Mesendoderm (in vitro differentiated cells): Measurements from ENCODE around the gene RIC1.

Experiments used
- DNase-seq: peaks from one replicate; pipeline ENCODE4 v3.0.0; 2013
- H2AK5ac ChIP-seq: 2 replicates; pipeline ENCODE4 v1.6.1; 2013; ENCODE audit warnings: low read length, inconsistent platforms
- H2BK120ac ChIP-seq: 2 replicates; pipeline ENCODE4 v1.6.1; 2013; ENCODE audit warnings: low read depth, mild to moderate bottlenecking, low read length, moderate library complexity, mixed read lengths
- H2BK15ac ChIP-seq: replicated peaks from 2 replicates; pipeline ENCODE4 v1.6.1; 2013; ENCODE audit warnings: low read depth, mild to moderate bottlenecking, moderate library complexity
- H2BK5ac ChIP-seq: 2 replicates; pipeline ENCODE4 v1.6.1; 2013; ENCODE audit warnings: low read length, inconsistent platforms
- H3K18ac ChIP-seq: 2 replicates; pipeline ENCODE4 v1.6.1; 2013; ENCODE audit warnings: mild to moderate bottlenecking, low read length, mixed read lengths
- H3K23ac ChIP-seq: one replicate; pipeline ENCODE4 v1.6.1; 2013; ENCODE audit warnings: low read length
- H3K27ac ChIP-seq: 2 replicates; pipeline ENCODE4 v1.5.1; 2013; ENCODE audit warnings: low read depth, mild to moderate bottlenecking, inconsistent platforms, low read length, moderate library complexity
- H3K27me3 ChIP-seq: 2 replicates; pipeline ENCODE4 v1.6.1; 2013; ENCODE audit warnings: low read length, control low read depth, mild to moderate bottlenecking, inconsistent platforms; ENCODE audit not compliant: insufficient read depth, poor library complexity
- H3K36me3 ChIP-seq: 2 replicates; pipeline ENCODE4 v1.6.1; 2013; ENCODE audit warnings: low read length, inconsistent platforms; ENCODE audit not compliant: control insufficient read depth, insufficient read depth
- H3K4ac ChIP-seq: one replicate; pipeline ENCODE4 v1.6.1; 2013; ENCODE audit warnings: low read depth, mild to moderate bottlenecking, low read length, moderate library complexity
- H3K4me1 ChIP-seq: 2 replicates; pipeline ENCODE4 v1.6.1; 2013; ENCODE audit warnings: low read depth, low read length, inconsistent platforms; ENCODE audit not compliant: control insufficient read depth
- H3K4me2 ChIP-seq: 2 replicates; pipeline ENCODE4 v1.6.1; 2013; ENCODE audit warnings: low read length
- H3K4me3 ChIP-seq: 2 replicates; pipeline ENCODE4 v1.5.1; 2013; ENCODE audit warnings: mild to moderate bottlenecking, low read length
- H3K56ac ChIP-seq: one replicate; pipeline ENCODE4 v1.6.1; 2013; ENCODE audit warnings: low read length
- H3K79me1 ChIP-seq: 2 replicates; pipeline ENCODE4 v1.6.1; 2013; ENCODE audit warnings: low read length, inconsistent platforms
- H3K79me2 ChIP-seq: 2 replicates; pipeline ENCODE4 v1.6.1; 2013; ENCODE audit warnings: mild to moderate bottlenecking, low read length; ENCODE audit not compliant: control insufficient read depth, insufficient read depth
- H3K9ac ChIP-seq: 2 replicates; pipeline ENCODE4 v1.6.1; 2013; ENCODE audit warnings: low read length, inconsistent platforms
- H4K5ac ChIP-seq: one replicate; pipeline ENCODE4 v1.6.1; 2013; ENCODE audit warnings: low read length
- H4K8ac ChIP-seq: one replicate; pipeline ENCODE4 v1.6.1; 2013; ENCODE audit warnings: low read depth, mild to moderate bottlenecking, control low read depth, low read length, moderate library complexity
- WGBS: extraction: QIAGEN DNeasy Blood & Tissue Kit; methylation state at CpG from one replicate; pipeline ENCODE4 v1.1.7; 2013; ENCODE audit warnings: low lambda C conversion rate, missing lambda C conversion rate; ENCODE audit not compliant: insufficient coverage; ENCODE audit errors: extremely low coverage; 5-methylcytosine and 5-hydroxymethylcytosine counted together

RIC1 gene

GRCh38 chr9:5790923-5791322 is 162.0 kb downstream of the RIC1 start:
- Histone ChIP-seq H3K36me3 (no peaks in the 10 kb centered on the region), H3K79me2 (no peaks in the 10 kb centered on the region), H3K23ac (no peak overlapping the region), H2AK5ac (no peak overlapping the region), H3K4me1 (no peaks in the 10 kb centered on the region), H3K4ac (no peak overlapping the region), H3K4me3 (no peak overlapping the region), H3K27ac (no peak overlapping the region), H3K4me2 (no peak overlapping the region), H2BK15ac (no peak overlapping the region), H3K56ac (no peak overlapping the region), H3K18ac (no peak overlapping the region), H3K27me3 (no peaks in the 10 kb centered on the region), H4K5ac (no peak overlapping the region), H2BK5ac (no peak overlapping the region), H4K8ac (no peak overlapping the region), H3K79me1 (no peaks in the 10 kb centered on the region), H3K9ac (no peak overlapping the region), H2BK120ac (no peak overlapping the region)
- WGBS: no CpG with 5 or more reads among the region's 1 CpG
- DNase-seq: no peak

GRCh38 chr9:5791870-5792269 is 163.0 kb downstream of the RIC1 start:
- H2AK5ac ChIP-seq: no peak overlapping the region
- no peak overlapping the region for H3K4ac ChIP-seq
- H3K4me3 ChIP-seq: no peak overlapping the region
- no peaks in the 10 kb centered on the region for H3K36me3 ChIP-seq
- no peak for DNase-seq
- no peaks in the 10 kb centered on the region for H3K27me3 ChIP-seq
- no peak overlapping the region for H3K18ac ChIP-seq
- H4K8ac ChIP-seq: no peak overlapping the region
- no CpG with 5 or more reads among the region's 3 CpGs for WGBS
- no peak overlapping the region for H3K23ac ChIP-seq
- no peaks in the 10 kb centered on the region for H3K79me1 ChIP-seq
- no peak overlapping the region for H3K9ac ChIP-seq
- H2BK120ac ChIP-seq: no peak overlapping the region
- H3K56ac ChIP-seq: no peak overlapping the region
- H4K5ac ChIP-seq: no peak overlapping the region
- no peak overlapping the region for H2BK5ac ChIP-seq
- H3K79me2 ChIP-seq: no peaks in the 10 kb centered on the region
- no peaks in the 10 kb centered on the region for H3K4me1 ChIP-seq
- H3K27ac ChIP-seq: no peak overlapping the region
- H3K4me2 ChIP-seq: no peak overlapping the region
- no peak overlapping the region for H2BK15ac ChIP-seq

- no peaks in the 10 kb centered on the region for H3K36me3 ChIP-seq
- no peak overlapping the region for H4K5ac ChIP-seq
- no peak overlapping the region for H3K4me2 ChIP-seq
- H3K4ac ChIP-seq: no peak overlapping the region
- no peak overlapping the region for H3K18ac ChIP-seq
- no peak overlapping the region for H2BK120ac ChIP-seq
- H3K23ac ChIP-seq: no peak overlapping the region
- DNase-seq: no peak
- no peak overlapping the region for H3K4me3 ChIP-seq
- H4K8ac ChIP-seq: no peak overlapping the region
- no peak overlapping the region for H2AK5ac ChIP-seq
- no peaks in the 10 kb centered on the region for H3K27me3 ChIP-seq
- H3K27ac ChIP-seq: no peak overlapping the region
- WGBS: no CpG with 5 or more reads among the region's 1 CpG
- no peak overlapping the region for H3K56ac ChIP-seq
- H3K9ac ChIP-seq: no peak overlapping the region
- H3K4me1 ChIP-seq: no peaks in the 10 kb centered on the region
- no peak overlapping the region for H2BK15ac ChIP-seq
- H3K79me2 ChIP-seq: no peaks in the 10 kb centered on the region
- no peak overlapping the region for H2BK5ac ChIP-seq
- no peaks in the 10 kb centered on the region for H3K79me1 ChIP-seq
Observed at GRCh38 chr9:5793812-5794211, 164.9 kb downstream of the RIC1 start.

GRCh38 chr9:5796298-5796697 is 167.4 kb downstream of the RIC1 start:
- WGBS: no CpG with 5 or more reads among the region's 2 CpGs
- Histone ChIP-seq H3K79me2 (no peaks in the 10 kb centered on the region), H3K4ac (no peak overlapping the region), H3K9ac (no peak overlapping the region), H3K4me2 (no peak overlapping the region), H3K18ac (no peak overlapping the region), H3K36me3 (no peaks in the 10 kb centered on the region), H4K8ac (no peak overlapping the region), H3K4me3 (no peak overlapping the region), H2AK5ac (no peak overlapping the region), H3K23ac (no peak overlapping the region), H4K5ac (no peak overlapping the region), H3K27ac (no peak overlapping the region), H3K27me3 (no peaks in the 10 kb centered on the region), H2BK120ac (no peak overlapping the region), H2BK15ac (no peak overlapping the region), H3K4me1 (no peaks in the 10 kb centered on the region), H3K56ac (no peak overlapping the region), H3K79me1 (no peaks in the 10 kb centered on the region), H2BK5ac (no peak overlapping the region)
- DNase-seq: no peak

GRCh38 chr9:5798581-5798980 is 169.7 kb downstream of the RIC1 start:
- no peaks in the 10 kb centered on the region for H3K36me3 ChIP-seq
- no peak overlapping the region for H3K56ac ChIP-seq
- H3K4me3 ChIP-seq: no peak overlapping the region
- no peak overlapping the region for H3K23ac ChIP-seq
- no peak overlapping the region for H4K5ac ChIP-seq
- no peak overlapping the region for H3K9ac ChIP-seq
- no peak overlapping the region for H2BK15ac ChIP-seq
- H3K18ac ChIP-seq: no peak overlapping the region
- H3K4me2 ChIP-seq: no peak overlapping the region
- no peak overlapping the region for H4K8ac ChIP-seq
- no peaks in the 10 kb centered on the region for H3K79me2 ChIP-seq
- H2BK5ac ChIP-seq: no peak overlapping the region
- H3K27ac ChIP-seq: no peak overlapping the region
- H2BK120ac ChIP-seq: no peak overlapping the region
- WGBS: no CpG with 5 or more reads among the region's 2 CpGs
- H2AK5ac ChIP-seq: no peak overlapping the region
- no peaks in the 10 kb centered on the region for H3K4me1 ChIP-seq
- H3K79me1 ChIP-seq: no peaks in the 10 kb centered on the region
- peak; percentile 72 for DNase-seq
- H3K4ac ChIP-seq: no peak overlapping the region
- no peaks in the 10 kb centered on the region for H3K27me3 ChIP-seq

GRCh38 chr9:5799314-5799713 is 170.4 kb downstream of the RIC1 start:
- Histone ChIP-seq H4K8ac (no peak overlapping the region), H3K27me3 (no peaks in the 10 kb centered on the region), H2BK15ac (no peak overlapping the region), H3K18ac (no peak overlapping the region), H3K9ac (no peak overlapping the region), H3K56ac (no peak overlapping the region), H3K4me3 (no peak overlapping the region), H3K23ac (no peak overlapping the region), H3K4me2 (no peak overlapping the region), H2BK120ac (no peak overlapping the region), H3K27ac (no peak overlapping the region), H4K5ac (no peak overlapping the region), H2BK5ac (no peak overlapping the region), H3K79me1 (no peaks in the 10 kb centered on the region), H3K4me1 (no peaks in the 10 kb centered on the region), H3K79me2 (no peaks in the 10 kb centered on the region), H2AK5ac (no peak overlapping the region), H3K4ac (no peak overlapping the region), H3K36me3 (no peaks in the 10 kb centered on the region)
- peak; percentile 40 for DNase-seq
- WGBS: no CpG with 5 or more reads among the region's 5 CpGs
